ENCODE data around the gene CARTPT.

The CARTPT gene

DNA sequence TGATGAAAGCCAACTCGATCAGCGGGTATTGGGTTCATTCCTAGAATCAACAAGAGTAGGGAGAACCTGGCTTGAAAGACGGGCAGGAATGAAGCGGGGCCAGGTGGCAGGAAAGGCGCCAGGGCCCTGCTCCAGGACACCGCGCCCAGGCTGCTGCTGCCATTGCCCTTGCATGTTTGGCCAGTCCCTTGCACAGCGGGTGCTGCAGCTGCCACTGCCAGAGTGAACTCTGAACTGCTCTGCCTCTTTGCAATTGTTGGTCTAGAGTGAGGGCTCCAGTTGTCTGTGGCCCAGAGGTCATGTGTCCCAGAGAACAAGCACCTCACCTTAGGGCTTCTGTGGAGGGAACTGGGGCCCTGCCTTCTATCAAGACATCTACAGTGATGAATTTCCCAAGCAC lies 24.0 kb upstream of the CARTPT start:
- TF ChIP-seq, protein P1, sequence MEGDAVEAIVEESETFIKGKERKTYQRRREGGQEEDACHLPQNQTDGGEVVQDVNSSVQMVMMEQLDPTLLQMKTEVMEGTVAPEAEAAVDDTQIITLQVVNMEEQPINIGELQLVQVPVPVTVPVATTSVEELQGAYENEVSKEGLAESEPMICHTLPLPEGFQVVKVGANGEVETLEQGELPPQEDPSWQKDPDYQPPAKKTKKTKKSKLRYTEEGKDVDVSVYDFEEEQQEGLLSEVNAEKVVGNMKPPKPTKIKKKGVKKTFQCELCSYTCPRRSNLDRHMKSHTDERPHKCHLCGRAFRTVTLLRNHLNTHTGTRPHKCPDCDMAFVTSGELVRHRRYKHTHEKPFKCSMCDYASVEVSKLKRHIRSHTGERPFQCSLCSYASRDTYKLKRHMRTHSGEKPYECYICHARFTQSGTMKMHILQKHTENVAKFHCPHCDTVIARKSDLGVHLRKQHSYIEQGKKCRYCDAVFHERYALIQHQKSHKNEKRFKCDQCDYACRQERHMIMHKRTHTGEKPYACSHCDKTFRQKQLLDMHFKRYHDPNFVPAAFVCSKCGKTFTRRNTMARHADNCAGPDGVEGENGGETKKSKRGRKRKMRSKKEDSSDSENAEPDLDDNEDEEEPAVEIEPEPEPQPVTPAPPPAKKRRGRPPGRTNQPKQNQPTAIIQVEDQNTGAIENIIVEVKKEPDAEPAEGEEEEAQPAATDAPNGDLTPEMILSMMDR (conservative IDR thresholded peaks at IDR 0.05; ENCODE audit: low read length), result no peak
- no peak for DNase-seq (ENCODE audit: low read depth)
- H3K4me3 ChIP-seq (ENCODE audit: low read length), result no peak overlapping the region

DNA sequence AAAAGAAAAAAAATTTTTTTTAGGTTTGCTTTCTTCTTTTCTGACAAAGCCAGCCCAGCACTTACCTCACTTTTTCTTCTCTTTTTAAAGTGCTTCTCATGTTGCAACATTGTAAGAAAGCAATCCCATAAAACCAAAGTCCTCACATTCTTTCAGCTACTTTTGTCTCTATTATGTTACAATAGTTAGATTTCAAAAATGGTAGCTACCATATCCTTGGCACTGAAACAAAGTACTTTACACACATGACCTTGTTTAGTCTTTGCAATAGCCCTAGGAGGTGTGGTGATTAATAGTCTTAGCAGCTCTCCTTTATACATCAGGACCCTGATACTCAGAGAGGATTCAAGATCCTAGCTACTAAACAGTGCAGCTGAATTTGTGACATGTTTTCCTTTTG lies 23.5 kb upstream of the CARTPT start:
- peak; percentile 3 for DNase-seq (ENCODE audit: low read depth)
- no peak overlapping the region for H3K4me3 ChIP-seq (ENCODE audit: low read length)
- TF ChIP-seq, protein P1 (conservative IDR thresholded peaks at IDR 0.05; ENCODE audit: low read length), result no peak

DNA sequence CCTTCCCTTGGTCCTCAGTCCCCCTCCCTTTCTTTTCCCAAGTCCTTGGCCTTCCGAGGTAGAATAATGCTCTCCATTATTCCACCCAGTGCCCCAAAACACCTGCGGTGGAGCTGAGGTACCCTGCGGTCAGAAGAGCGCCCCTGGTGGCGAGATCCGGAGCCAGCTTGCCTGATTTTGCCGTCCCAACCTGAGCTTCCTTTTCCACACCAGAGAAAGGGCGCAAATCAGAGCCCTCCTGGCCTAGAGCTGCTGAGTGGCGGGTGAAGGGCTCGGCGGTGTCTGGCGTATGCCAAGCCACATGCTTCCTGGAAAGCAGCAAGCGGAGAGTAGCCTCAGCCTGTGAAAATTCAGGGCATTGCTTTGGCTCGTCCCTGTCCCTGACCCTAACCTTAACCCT lies 21.1 kb upstream of the CARTPT start:
- no peak for DNase-seq (ENCODE audit: low read depth)
- H3K4me3 ChIP-seq (ENCODE audit: low read length), result no peak overlapping the region
- TF ChIP-seq, protein P1 (conservative IDR thresholded peaks at IDR 0.05; ENCODE audit: low read length), result peak; percentile 31

DNA sequence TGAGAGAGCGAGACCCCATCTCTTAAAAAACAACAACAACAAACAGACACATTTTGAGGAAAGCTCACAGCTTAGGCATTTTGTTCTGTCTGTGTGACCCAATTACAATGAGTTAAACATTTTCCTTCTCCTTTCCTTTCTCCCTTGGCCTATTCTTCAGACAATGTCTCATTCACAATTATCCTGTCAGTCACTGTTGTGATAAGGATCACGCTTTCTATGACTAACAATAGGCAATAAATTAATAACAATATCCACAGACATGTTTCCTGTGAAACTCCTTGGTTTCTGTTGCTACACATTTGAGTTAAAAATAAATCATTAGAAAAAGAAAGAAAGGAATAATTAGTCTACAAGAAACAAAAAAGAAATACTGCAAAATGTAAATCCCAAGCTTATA lies 19.8 kb upstream of the CARTPT start:
- DNase-seq (ENCODE audit: low read depth), result no peak
- TF ChIP-seq, protein P1 (conservative IDR thresholded peaks at IDR 0.05; ENCODE audit: low read length), result no peak
- H3K4me3 ChIP-seq (ENCODE audit: low read length), result no peak overlapping the region

DNA sequence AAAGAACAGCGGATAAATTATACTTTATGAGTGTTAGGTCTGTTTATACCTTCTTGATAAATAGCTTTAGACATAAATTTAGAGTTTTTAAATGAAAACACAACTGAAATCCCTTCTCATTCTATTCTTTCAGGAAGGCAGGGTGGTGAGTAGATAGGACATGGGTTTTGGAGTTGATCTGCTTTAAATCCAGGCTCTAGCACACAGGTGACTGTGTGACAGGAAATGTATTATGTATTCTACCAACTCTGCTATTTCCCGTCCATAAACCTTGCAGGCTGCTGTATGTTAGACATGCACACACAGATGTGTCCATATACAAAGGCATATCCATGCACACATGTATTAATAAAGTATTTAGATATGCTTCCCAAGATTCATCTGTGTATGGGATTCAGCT lies 19.3 kb upstream of the CARTPT start:
- DNase-seq (ENCODE audit: low read depth), result no peak
- TF ChIP-seq, protein P1 (conservative IDR thresholded peaks at IDR 0.05; ENCODE audit: low read length), result no peak
- H3K4me3 ChIP-seq (ENCODE audit: low read length), result no peak overlapping the region

DNA sequence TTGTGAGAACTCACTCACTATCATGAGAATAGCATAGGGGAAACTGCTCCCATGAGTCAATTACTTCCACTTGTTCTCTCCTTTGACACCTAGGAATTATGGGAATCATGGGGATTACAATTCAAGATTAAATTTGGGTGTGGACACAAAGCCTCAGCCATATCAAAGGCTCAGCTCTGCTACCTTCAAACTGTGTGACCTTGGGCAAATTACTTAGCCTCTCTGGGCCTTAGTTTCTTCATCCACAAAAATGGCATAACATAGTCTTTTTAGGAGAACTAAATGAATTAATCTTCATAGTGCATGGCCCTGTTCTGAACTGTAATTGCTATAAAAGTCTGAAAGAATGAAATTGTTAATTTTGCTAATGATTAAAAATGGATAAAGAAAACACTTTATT lies 18.3 kb upstream of the CARTPT start:
- DNase-seq (ENCODE audit: low read depth), result no peak
- TF ChIP-seq, protein P1 (conservative IDR thresholded peaks at IDR 0.05; ENCODE audit: low read length), result no peak
- H3K4me3 ChIP-seq (ENCODE audit: low read length), result no peak overlapping the region

DNA sequence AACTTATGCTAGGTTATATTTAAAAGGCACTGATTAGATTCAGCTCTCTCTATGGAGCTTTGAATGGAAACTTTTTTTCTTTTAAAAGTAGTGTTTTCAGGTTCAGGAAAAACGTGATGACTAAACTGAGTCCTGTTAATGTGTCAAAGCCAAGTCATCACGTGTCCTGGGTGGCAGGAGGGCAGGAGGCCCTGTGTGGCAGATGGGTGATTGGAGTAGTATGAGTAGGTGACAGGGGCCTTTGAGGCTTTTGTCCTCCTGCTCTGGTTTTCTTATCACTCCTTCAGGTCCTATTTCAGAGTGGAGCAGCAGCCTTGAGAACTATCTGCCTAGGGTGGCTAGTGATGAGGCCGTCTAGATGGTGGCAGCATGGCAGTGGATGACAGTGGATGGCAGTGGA lies 17.7 kb upstream of the CARTPT start:
- no peak for DNase-seq (ENCODE audit: low read depth)
- TF ChIP-seq, protein P1 (conservative IDR thresholded peaks at IDR 0.05; ENCODE audit: low read length), result no peak
- H3K4me3 ChIP-seq (ENCODE audit: low read length), result no peak overlapping the region
